Measurements from ENCODE around the gene TRPT1. TPM values are rescaled to one million over a fixed set of nuclear protein-coding genes. Genes with fewer than 3 reads are reported as not detected.

The TRPT1 gene
- total RNA-seq, 2 experiments from 2014 or later, result 40.6 to 49.0 TPM

- peaks cover 40% of the 10 kb centered on the region for H3K36me3 ChIP-seq (ENCODE audit: insufficient read depth, low read length)
- no peaks in the 10 kb centered on the region for H3K9me2 ChIP-seq (ENCODE audit: insufficient read depth, low read length)
- TF ChIP-seq CTCF (conservative IDR thresholded peaks at IDR 0.05; ENCODE audit: low read length), result no peak
- TF ChIP-seq EZH2phosphoT487 (IDR thresholded peaks at IDR 0.05; ENCODE audit: borderline replicate concordance, low read depth, low read length), result no peak
- CTCF ChIA-PET (ENCODE audit: unreplicated experiment), result no interaction called here
- POLR2A ChIA-PET, result interaction anchor here (0.6 to 4.4 kb wide), 5 partner anchors 10 to 59 kb away, joined by 3 to 29 read pairs (median 5); partner anchors contain the start of gene FERMT3
- intact Hi-C loops (cut with micrococcal nuclease; ENCODE audit: unreplicated experiment), result no loop called here
- no peak overlapping the region for H2AFZ ChIP-seq (ENCODE audit: low read length)
- H3K9me3 ChIP-seq (ENCODE audit: low read length), result no peaks in the 10 kb centered on the region
- DNase-seq (ENCODE audit: low spot score), result no peak
- peaks cover 30% of the 10 kb centered on the region for H3K4me1 ChIP-seq (ENCODE audit: insufficient read depth, low read length, poor library complexity, severe bottlenecking)
- BruUV-seq (replicated peaks), result no TSS peak
- peak overlapping the region; percentile 83 for H3K4me3 ChIP-seq (ENCODE audit: low read depth, low read length, poor library complexity, severe bottlenecking)
- no peaks in the 10 kb centered on the region for H4K20me1 ChIP-seq (ENCODE audit: insufficient read depth, low read length)
- peak overlapping the region; percentile 77 for H3K27ac ChIP-seq (ENCODE audit: low read depth, low read length, poor library complexity, severe bottlenecking)
- H3K79me2 ChIP-seq (ENCODE audit: insufficient read depth, low read depth, low read length), result peaks cover 8% of the 10 kb centered on the region; the same call in 1 of the 2 replicates
- H3K4me2 ChIP-seq (ENCODE audit: low read length), result peak overlapping the region; percentile 99
Measured at GRCh38 chr11:64224891-64225607, 937 bp downstream of the TRPT1 start.

- H3K4me1 ChIP-seq (ENCODE audit: insufficient read depth, low read length, poor library complexity, severe bottlenecking), result peaks cover 22% of the 10 kb centered on the region
- ChIA-PET CTCF (ENCODE audit: unreplicated experiment) (interaction anchor here (0.7 kb wide), 1 partner anchor 80 kb away, joined by 3 read pairs; no protein-coding TSS in a partner anchor), POLR2A (interaction anchor here (0.6 to 2.1 kb wide), 4 partner anchors 17 to 59 kb away, joined by 3 to 15 read pairs (median 4); partner anchors contain the start of gene FERMT3)
- H3K4me3 ChIP-seq (ENCODE audit: low read depth, low read length, poor library complexity, severe bottlenecking), result no peak overlapping the region
- TF ChIP-seq CTCF (conservative IDR thresholded peaks at IDR 0.05; ENCODE audit: low read length) (no peak), EZH2phosphoT487 (IDR thresholded peaks at IDR 0.05; ENCODE audit: borderline replicate concordance, low read depth, low read length) (no peak)
- no peaks in the 10 kb centered on the region for H3K9me3 ChIP-seq (ENCODE audit: low read length)
- TSS peak; percentile 65 for BruUV-seq (replicated peaks)
- peak overlapping the region; percentile 99 for H3K4me2 ChIP-seq (ENCODE audit: low read length)
- H3K36me3 ChIP-seq (ENCODE audit: insufficient read depth, low read length), result peaks cover 47% of the 10 kb centered on the region
- intact Hi-C loops (cut with micrococcal nuclease; ENCODE audit: unreplicated experiment), result no loop called here
- H3K27ac ChIP-seq (ENCODE audit: low read depth, low read length, poor library complexity, severe bottlenecking), result no peak overlapping the region
- H2AFZ ChIP-seq (ENCODE audit: low read length), result no peak overlapping the region
- H3K9me2 ChIP-seq (ENCODE audit: insufficient read depth, low read length), result no peaks in the 10 kb centered on the region
- DNase-seq (ENCODE audit: low spot score), result no peak
- H3K79me2 ChIP-seq (ENCODE audit: insufficient read depth, low read depth, low read length), result peaks cover 8% of the 10 kb centered on the region; the same call in 1 of the 2 replicates
- H4K20me1 ChIP-seq (ENCODE audit: insufficient read depth, low read length), result no peaks in the 10 kb centered on the region; the same call in 1 of the 2 replicates
Measured at GRCh38 chr11:64224151-64224890, 1.7 kb downstream of the TRPT1 start.
